ENCODE results near the gene LATS1.
"Not testable (repeated sequence)": the region's sequence is repeated elsewhere in the genome, so short reads cannot be mapped to it uniquely, and the experiment has no call there.

GRCh38 chr6:149745252-149745651 lies 27.4 kb upstream of the LATS1 start:
- TF ChIP-seq CTCF (IDR thresholded peaks at IDR 0.05; ENCODE audit: low read length); EZH2 (IDR thresholded peaks at IDR 0.05; ENCODE audit: borderline replicate concordance, low read length): not testable (repeated sequence)
